SU-DHL-6 (cell line): ENCODE measurements around the gene RPP14.

Source experiments
- CTCF ChIP-seq: fragments of 200-600 bp; sonication (generic); IDR thresholded peaks from one replicate; pipeline ENCODE4 v1.5.1; 2017; ENCODE audit warnings: antibody characterized with exemption, mild to moderate bottlenecking, low read length, moderate library complexity; ENCODE audit not compliant: insufficient read depth, poor library complexity, severe bottlenecking
- EZH2phosphoT487 ChIP-seq: fragments of 200-600 bp; sonication (generic), shearing (Covaris generic); conservative IDR thresholded peaks from 2 replicates; pipeline ENCODE4 v1.6.1; 2018; ENCODE audit warnings: mild to moderate bottlenecking, antibody characterized with exemption, low read length, moderate library complexity, mixed read lengths

GRCh38 chr3:58358092-58358491 is 52.0 kb downstream of the RPP14 start:
- TF ChIP-seq CTCF (no peak), EZH2phosphoT487 (no peak)
